Measurements from ENCODE around the gene TBC1D3G. TPM values are rescaled to one million over a fixed set of nuclear protein-coding genes. Genes with fewer than 3 reads are reported as not detected.
"Not testable (repeated sequence)": the region's sequence is repeated elsewhere in the genome, so short reads cannot be mapped to it uniquely, and the experiment has no call there.

Gene TBC1D3G
- not detected in 2 replicates for total RNA-seq
- polyA plus RNA-seq: not detected in 2 replicates
- not detected in 2 replicates for polyA plus RNA-seq (2012)
- polyA minus RNA-seq (ENCODE audit: low replicate concordance): not detected in 2 replicates

- not testable (repeated sequence) for H3K9me3 ChIP-seq (ENCODE audit: control insufficient read depth, insufficient read depth, low read depth, low read length); H2AFZ ChIP-seq (ENCODE audit: low read length); H3K9ac ChIP-seq (ENCODE audit: insufficient read depth, low read length); H3K36me3 ChIP-seq (ENCODE audit: control insufficient read depth, insufficient read depth, low read length); H3K4me3 ChIP-seq (replicated peaks in 1 of 4; ENCODE audit: control extremely low read depth in 1 of 4, insufficient read depth in 1 of 4, low read depth in 3 of 4, low read length in 4 of 4); H3K4me2 ChIP-seq (ENCODE audit: extremely low read depth, insufficient read depth, low read length); H3K79me2 ChIP-seq (ENCODE audit: control insufficient read depth, insufficient read depth, low read length); H3K27ac ChIP-seq (ENCODE audit: insufficient read depth, low read length); H3K27me3 ChIP-seq (ENCODE audit: control insufficient read depth, insufficient read depth, low read length); H3K4me1 ChIP-seq (ENCODE audit: control insufficient read depth, extremely low read depth, insufficient read depth, low read length); H4K20me1 ChIP-seq (ENCODE audit: control insufficient read depth, extremely low read depth, insufficient read depth, low read length); DNase-seq (ENCODE audit: low read depth in 2 of 2)
Measured at GRCh38 chr17:36323584-36323983, at the start of gene TBC1D3G. Gene TBC1D3G, plus strand, starts transcription at chr17:36323884. Its CDS starts 1,528 bp downstream, at chr17:36325412.

DNA sequence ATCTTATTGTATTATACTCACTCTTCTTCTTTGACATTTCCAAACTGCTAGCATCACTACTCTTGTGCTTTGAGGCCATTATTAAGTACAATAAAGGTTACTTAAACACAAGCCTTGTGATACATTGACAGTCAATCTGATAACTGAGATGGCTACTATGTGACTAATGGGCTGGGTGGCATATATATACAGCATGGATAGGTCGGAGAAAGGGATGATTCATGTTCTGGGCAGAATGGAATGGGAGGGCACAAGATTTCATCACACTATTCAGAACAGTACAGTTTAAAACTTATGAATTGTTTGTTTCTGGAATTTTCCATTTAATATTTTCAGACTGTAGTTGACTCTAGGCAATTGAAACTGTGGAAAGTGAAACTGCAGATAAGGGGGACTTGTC lies 40.4 kb upstream of the TBC1D3G start:
- DNase-seq (ENCODE audit: low read depth in 2 of 2); H2AFZ ChIP-seq (ENCODE audit: low read length); H3K27ac ChIP-seq (ENCODE audit: insufficient read depth, low read length); H3K4me2 ChIP-seq (ENCODE audit: extremely low read depth, insufficient read depth, low read length); H3K36me3 ChIP-seq (ENCODE audit: control insufficient read depth, insufficient read depth, low read length); H3K79me2 ChIP-seq (ENCODE audit: control insufficient read depth, insufficient read depth, low read length); H3K27me3 ChIP-seq (ENCODE audit: control insufficient read depth, insufficient read depth, low read length); H3K4me1 ChIP-seq (ENCODE audit: control insufficient read depth, extremely low read depth, insufficient read depth, low read length); H4K20me1 ChIP-seq (ENCODE audit: control insufficient read depth, extremely low read depth, insufficient read depth, low read length); H3K9me3 ChIP-seq (ENCODE audit: control insufficient read depth, insufficient read depth, low read depth, low read length); H3K4me3 ChIP-seq (replicated peaks in 1 of 4; ENCODE audit: control extremely low read depth in 1 of 4, insufficient read depth in 1 of 4, low read depth in 3 of 4, low read length in 4 of 4); H3K9ac ChIP-seq (ENCODE audit: insufficient read depth, low read length): not testable (repeated sequence)

DNA sequence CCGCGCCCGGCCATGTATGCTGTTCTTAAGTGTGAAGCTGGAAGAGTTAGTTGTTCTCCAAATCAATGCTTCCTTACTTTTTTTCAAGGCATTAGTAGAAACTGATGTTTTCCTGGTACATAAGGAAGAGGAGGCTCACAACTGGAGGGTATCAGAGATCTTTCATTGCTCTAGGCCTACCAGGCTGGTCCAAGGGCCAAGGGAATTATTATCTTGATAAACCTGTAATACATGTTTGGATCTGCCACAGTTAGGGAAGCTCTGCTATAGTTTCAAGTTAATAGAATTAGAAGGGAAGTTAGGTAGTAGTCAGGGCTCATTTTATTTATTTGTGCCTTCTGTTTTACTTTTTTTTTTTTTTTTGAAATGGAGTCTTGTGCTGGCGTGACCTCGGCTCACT lies 39.5 kb upstream of the TBC1D3G start:
- DNase-seq (ENCODE audit: low read depth in 2 of 2); H3K27me3 ChIP-seq (ENCODE audit: control insufficient read depth, insufficient read depth, low read length); H2AFZ ChIP-seq (ENCODE audit: low read length); H3K9ac ChIP-seq (ENCODE audit: insufficient read depth, low read length); H4K20me1 ChIP-seq (ENCODE audit: control insufficient read depth, extremely low read depth, insufficient read depth, low read length); H3K27ac ChIP-seq (ENCODE audit: insufficient read depth, low read length); H3K4me3 ChIP-seq (replicated peaks in 1 of 4; ENCODE audit: control extremely low read depth in 1 of 4, insufficient read depth in 1 of 4, low read depth in 3 of 4, low read length in 4 of 4); H3K79me2 ChIP-seq (ENCODE audit: control insufficient read depth, insufficient read depth, low read length); H3K36me3 ChIP-seq (ENCODE audit: control insufficient read depth, insufficient read depth, low read length); H3K4me1 ChIP-seq (ENCODE audit: control insufficient read depth, extremely low read depth, insufficient read depth, low read length); H3K9me3 ChIP-seq (ENCODE audit: control insufficient read depth, insufficient read depth, low read depth, low read length); H3K4me2 ChIP-seq (ENCODE audit: extremely low read depth, insufficient read depth, low read length): not testable (repeated sequence)

DNA sequence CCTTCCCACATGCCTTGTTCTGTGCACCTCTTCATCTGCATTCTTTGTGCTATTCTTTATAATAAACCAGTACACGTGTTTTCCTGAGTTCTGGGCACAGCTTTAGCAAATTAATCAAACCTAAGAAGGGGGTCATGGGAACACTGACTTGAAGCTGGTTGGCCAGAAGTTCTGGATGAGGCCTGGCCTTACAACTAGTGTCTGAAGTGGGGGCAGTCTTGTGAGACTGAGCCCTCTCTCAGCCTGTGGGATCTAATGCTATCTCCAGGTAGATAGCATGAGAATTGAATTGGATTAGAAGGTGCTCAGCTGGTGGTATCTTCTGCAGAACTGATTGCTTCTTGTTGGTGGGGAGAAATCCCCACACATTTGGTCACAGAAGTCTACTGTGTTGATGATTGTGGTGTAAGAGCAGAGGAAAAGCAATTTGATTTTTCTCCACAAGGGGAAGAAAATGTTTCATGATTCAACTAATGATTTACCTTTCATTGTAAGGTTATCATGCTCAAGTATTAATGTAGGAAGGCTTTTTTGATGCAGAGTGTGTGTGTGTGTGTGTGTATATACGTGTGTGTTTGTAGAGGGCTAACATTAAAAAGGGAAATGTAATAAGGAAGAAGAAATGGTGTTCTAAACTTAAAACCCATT lies 33.6 kb upstream of the TBC1D3G start:
- H3K9ac ChIP-seq (ENCODE audit: insufficient read depth, low read length); H3K27me3 ChIP-seq (ENCODE audit: control insufficient read depth, insufficient read depth, low read length); H3K4me3 ChIP-seq (replicated peaks in 1 of 4; ENCODE audit: control extremely low read depth in 1 of 4, insufficient read depth in 1 of 4, low read depth in 3 of 4, low read length in 4 of 4); DNase-seq (ENCODE audit: low read depth in 2 of 2); H3K27ac ChIP-seq (ENCODE audit: insufficient read depth, low read length); H3K36me3 ChIP-seq (ENCODE audit: control insufficient read depth, insufficient read depth, low read length); H3K9me3 ChIP-seq (ENCODE audit: control insufficient read depth, insufficient read depth, low read depth, low read length); H3K79me2 ChIP-seq (ENCODE audit: control insufficient read depth, insufficient read depth, low read length); H4K20me1 ChIP-seq (ENCODE audit: control insufficient read depth, extremely low read depth, insufficient read depth, low read length); H2AFZ ChIP-seq (ENCODE audit: low read length); H3K4me2 ChIP-seq (ENCODE audit: extremely low read depth, insufficient read depth, low read length); H3K4me1 ChIP-seq (ENCODE audit: control insufficient read depth, extremely low read depth, insufficient read depth, low read length): not testable (repeated sequence)

- not testable (repeated sequence) for H3K79me2 ChIP-seq (ENCODE audit: control insufficient read depth, insufficient read depth, low read length); H3K4me1 ChIP-seq (ENCODE audit: control insufficient read depth, extremely low read depth, insufficient read depth, low read length); H3K4me3 ChIP-seq (replicated peaks in 1 of 4; ENCODE audit: control extremely low read depth in 1 of 4, insufficient read depth in 1 of 4, low read depth in 3 of 4, low read length in 4 of 4); DNase-seq (ENCODE audit: low read depth in 2 of 2); H3K9me3 ChIP-seq (ENCODE audit: control insufficient read depth, insufficient read depth, low read depth, low read length); H3K9ac ChIP-seq (ENCODE audit: insufficient read depth, low read length); H2AFZ ChIP-seq (ENCODE audit: low read length); H3K4me2 ChIP-seq (ENCODE audit: extremely low read depth, insufficient read depth, low read length); H4K20me1 ChIP-seq (ENCODE audit: control insufficient read depth, extremely low read depth, insufficient read depth, low read length); H3K27me3 ChIP-seq (ENCODE audit: control insufficient read depth, insufficient read depth, low read length); H3K36me3 ChIP-seq (ENCODE audit: control insufficient read depth, insufficient read depth, low read length); H3K27ac ChIP-seq (ENCODE audit: insufficient read depth, low read length)
Measured at GRCh38 chr17:36295161-36295560, 28.5 kb upstream of the TBC1D3G start.

DNA sequence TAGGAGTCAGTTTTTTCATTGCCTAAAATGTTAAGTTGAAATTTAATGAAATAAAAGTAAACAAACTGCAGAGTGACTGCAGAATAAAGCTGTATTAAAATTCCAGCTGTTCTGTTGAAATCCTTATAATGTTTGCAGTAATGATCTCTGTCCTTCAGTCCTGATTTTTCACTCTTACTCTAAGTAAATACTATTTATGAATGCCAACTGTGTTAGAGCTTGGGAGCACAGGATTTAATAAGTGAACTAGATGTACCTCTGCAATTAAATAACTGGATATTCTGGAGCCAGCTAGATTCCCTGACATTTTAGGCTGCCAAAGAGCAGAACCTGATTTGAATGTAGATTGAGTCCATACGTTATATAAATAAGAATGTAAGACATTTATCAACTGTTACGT lies 7.9 kb upstream of the TBC1D3G start:
- DNase-seq (ENCODE audit: low read depth in 2 of 2); H3K79me2 ChIP-seq (ENCODE audit: control insufficient read depth, insufficient read depth, low read length); H3K9me3 ChIP-seq (ENCODE audit: control insufficient read depth, insufficient read depth, low read depth, low read length); H3K4me3 ChIP-seq (replicated peaks in 1 of 4; ENCODE audit: control extremely low read depth in 1 of 4, insufficient read depth in 1 of 4, low read depth in 3 of 4, low read length in 4 of 4); H3K9ac ChIP-seq (ENCODE audit: insufficient read depth, low read length); H3K27me3 ChIP-seq (ENCODE audit: control insufficient read depth, insufficient read depth, low read length); H3K36me3 ChIP-seq (ENCODE audit: control insufficient read depth, insufficient read depth, low read length); H3K4me2 ChIP-seq (ENCODE audit: extremely low read depth, insufficient read depth, low read length); H3K4me1 ChIP-seq (ENCODE audit: control insufficient read depth, extremely low read depth, insufficient read depth, low read length); H4K20me1 ChIP-seq (ENCODE audit: control insufficient read depth, extremely low read depth, insufficient read depth, low read length); H2AFZ ChIP-seq (ENCODE audit: low read length); H3K27ac ChIP-seq (ENCODE audit: insufficient read depth, low read length): not testable (repeated sequence)

DNA sequence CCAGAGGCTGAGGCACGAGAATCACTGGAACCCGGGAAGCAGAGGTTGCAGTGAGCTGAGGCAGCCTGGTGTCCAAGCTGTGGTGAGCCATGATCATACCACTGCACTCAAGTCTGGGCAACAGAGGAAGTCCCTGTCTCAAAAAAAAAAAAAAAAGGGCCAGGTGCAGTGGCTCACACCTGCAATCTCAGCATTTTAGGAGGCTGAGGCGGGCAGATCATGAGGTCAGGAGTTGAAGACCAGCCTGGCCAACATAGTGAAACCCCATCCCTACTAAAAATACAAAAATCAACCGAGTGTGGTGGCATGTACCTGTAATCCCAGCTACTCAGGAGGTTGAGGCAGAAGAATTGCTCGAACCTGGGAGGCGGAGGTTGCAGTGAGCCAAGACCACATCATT lies 38.8 kb downstream of the TBC1D3G start:
- not testable (repeated sequence) for H3K4me2 ChIP-seq (ENCODE audit: extremely low read depth, insufficient read depth, low read length); H3K4me1 ChIP-seq (ENCODE audit: control insufficient read depth, extremely low read depth, insufficient read depth, low read length); H3K27me3 ChIP-seq (ENCODE audit: control insufficient read depth, insufficient read depth, low read length); H3K27ac ChIP-seq (ENCODE audit: insufficient read depth, low read length); H3K36me3 ChIP-seq (ENCODE audit: control insufficient read depth, insufficient read depth, low read length); H3K9ac ChIP-seq (ENCODE audit: insufficient read depth, low read length); H4K20me1 ChIP-seq (ENCODE audit: control insufficient read depth, extremely low read depth, insufficient read depth, low read length); H3K4me3 ChIP-seq (replicated peaks in 1 of 4; ENCODE audit: control extremely low read depth in 1 of 4, insufficient read depth in 1 of 4, low read depth in 3 of 4, low read length in 4 of 4); DNase-seq (ENCODE audit: low read depth in 2 of 2); H3K79me2 ChIP-seq (ENCODE audit: control insufficient read depth, insufficient read depth, low read length); H2AFZ ChIP-seq (ENCODE audit: low read length); H3K9me3 ChIP-seq (ENCODE audit: control insufficient read depth, insufficient read depth, low read depth, low read length)

Measured in fibroblast of lung (primary cell).